HCT116 (cell line): ENCODE data around the gene PFKFB3.

ENCODE experiments used
- CTCF ChIP-seq, 3 experiments: fragments of 200-600 bp in 1 of 3; sonication (generic) in 1 of 3; IDR thresholded peaks in 2 of 3; conservative IDR thresholded peaks in 1 of 3; 2 replicates each; pipeline ENCODE4 v1.5.1; 2012 to 2017; ENCODE audit warnings: low read depth in 2 of 3, low read length in 2 of 3, antibody characterized with exemption in 1 of 3, borderline replicate concordance in 1 of 3, control low read depth in 1 of 3, mild to moderate bottlenecking in 1 of 3, mixed read lengths in 1 of 3, mixed run types in 1 of 3, moderate library complexity in 1 of 3; ENCODE audit not compliant: insufficient read depth in 1 of 3
- FOSL1 ChIP-seq: IDR thresholded peaks from 2 replicates; pipeline ENCODE4 v1.6.1; 2012; ENCODE audit warnings: low read depth
- POLR2A ChIP-seq: IDR thresholded peaks from 2 replicates; pipeline ENCODE4 v1.7.0; 2011; ENCODE audit warnings: borderline replicate concordance; ENCODE audit not compliant: insufficient read depth, insufficient read length; ENCODE audit errors: extremely low read depth
- REST ChIP-seq: IDR thresholded peaks from 2 replicates; pipeline ENCODE4 v1.6.1; 2012; ENCODE audit warnings: low read depth
- SP1 ChIP-seq: IDR thresholded peaks from 2 replicates; pipeline ENCODE4 v1.6.1; 2012; ENCODE audit warnings: low read depth
- ZFX ChIP-seq: fragments of 450-650 bp; IDR thresholded peaks from 2 replicates; pipeline ENCODE4 v1.6.1; 2017
- ZNF274 ChIP-seq: fragments of 200-500 bp; sonication (Bioruptor generic); IDR thresholded peaks from 2 replicates; pipeline ENCODE4 v1.6.1; 2014; ENCODE audit warnings: mild to moderate bottlenecking, low read depth, low read length, inconsistent platforms

GRCh38 chr10:6182454-6183098, 20.2 kb upstream of the PFKFB3 start:
- TF ChIP-seq CTCF (IDR thresholded peaks at IDR 0.05 in 2 of 3, conservative IDR thresholded peaks at IDR 0.05 in 1 of 3; ENCODE audit: borderline replicate concordance in 1 of 3, insufficient read depth in 1 of 3, low read depth in 2 of 3, low read length in 2 of 3) (no peak), POLR2A (no peak), ZNF274 (no peak), SP1 (no peak), FOSL1 (no peak), REST (no peak), ZFX (no peak)
